ENCODE results near the gene BLCAP. TPM values are rescaled to one million over a fixed set of nuclear protein-coding genes. Genes with fewer than 3 reads are reported as not detected.

BLCAP gene
- total RNA-seq, 2 donors from 2014 or later: 93.0 to 101 TPM

DNA sequence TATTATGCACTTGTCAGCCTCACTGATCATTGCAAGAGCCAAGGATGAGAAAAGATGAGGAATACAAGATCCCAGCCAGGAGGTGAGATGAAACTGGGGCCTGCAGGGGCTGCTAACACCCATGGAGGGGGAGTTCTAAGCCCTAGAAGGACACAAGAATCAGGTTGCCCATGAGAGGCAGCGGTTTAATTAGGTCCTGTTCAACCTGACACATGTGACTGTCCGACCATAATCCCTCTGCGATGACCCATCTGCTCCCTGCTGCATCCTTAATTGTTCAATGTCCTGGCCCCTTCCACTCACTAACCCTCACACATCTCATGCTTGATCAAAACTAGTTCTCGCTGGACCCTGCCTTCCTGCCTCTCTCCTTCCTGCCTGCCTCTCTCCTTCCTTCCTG lies 58.8 kb downstream of the BLCAP start:
- intact Hi-C loops (cut with DNase I): no loop called here
- H3K4me1 ChIP-seq (replicated peaks): no peaks in the 10 kb centered on the region
- DNase-seq (ENCODE audit: low spot score): no peak
- no peaks in the 10 kb centered on the region for H3K27me3 ChIP-seq (replicated peaks; ENCODE audit: insufficient read depth)
- TF ChIP-seq, protein P1, sequence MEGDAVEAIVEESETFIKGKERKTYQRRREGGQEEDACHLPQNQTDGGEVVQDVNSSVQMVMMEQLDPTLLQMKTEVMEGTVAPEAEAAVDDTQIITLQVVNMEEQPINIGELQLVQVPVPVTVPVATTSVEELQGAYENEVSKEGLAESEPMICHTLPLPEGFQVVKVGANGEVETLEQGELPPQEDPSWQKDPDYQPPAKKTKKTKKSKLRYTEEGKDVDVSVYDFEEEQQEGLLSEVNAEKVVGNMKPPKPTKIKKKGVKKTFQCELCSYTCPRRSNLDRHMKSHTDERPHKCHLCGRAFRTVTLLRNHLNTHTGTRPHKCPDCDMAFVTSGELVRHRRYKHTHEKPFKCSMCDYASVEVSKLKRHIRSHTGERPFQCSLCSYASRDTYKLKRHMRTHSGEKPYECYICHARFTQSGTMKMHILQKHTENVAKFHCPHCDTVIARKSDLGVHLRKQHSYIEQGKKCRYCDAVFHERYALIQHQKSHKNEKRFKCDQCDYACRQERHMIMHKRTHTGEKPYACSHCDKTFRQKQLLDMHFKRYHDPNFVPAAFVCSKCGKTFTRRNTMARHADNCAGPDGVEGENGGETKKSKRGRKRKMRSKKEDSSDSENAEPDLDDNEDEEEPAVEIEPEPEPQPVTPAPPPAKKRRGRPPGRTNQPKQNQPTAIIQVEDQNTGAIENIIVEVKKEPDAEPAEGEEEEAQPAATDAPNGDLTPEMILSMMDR (IDR thresholded peaks at IDR 0.05): no peak
- TF ChIP-seq POLR2AphosphoS5 (IDR thresholded peaks at IDR 0.05): no peak
- TF ChIP-seq POLR2A (IDR thresholded peaks at IDR 0.05): no peak
- H3K4me3 ChIP-seq: no peak overlapping the region
- H3K36me3 ChIP-seq: no peaks in the 10 kb centered on the region
- no peak overlapping the region for H3K27ac ChIP-seq
- WGBS: 94% methylated on average over 4 of the region's 4 CpGs
- H3K9me3 ChIP-seq: no peaks in the 10 kb centered on the region

Other genes with a start within 250 kb of the BLCAP start
- 10 to 100 TPM; 28.9 to 39.4 TPM for gene MANBAL, start 238.2 kb downstream of the BLCAP start, total RNA-seq
- gene SRC, start 181.7 kb downstream of the BLCAP start, total RNA-seq: 100 to 1,000 TPM in 1 of 2 donors, 10 to 100 TPM in 1; 61.2 to 149 TPM
- 1 to 10 TPM in 1 of 2 donors, under 1 TPM in 1; 0.41 to 4.3 TPM for gene NNAT, start 6.6 kb downstream of the BLCAP start, total RNA-seq
- 10 to 100 TPM; 29.9 to 61.0 TPM for gene CTNNBL1, start 166.2 kb upstream of the BLCAP start, total RNA-seq